ENCODE results near the gene PWWP2A.
"Not testable (repeated sequence)": the region's sequence is repeated elsewhere in the genome, so short reads cannot be mapped to it uniquely, and the experiment has no call there.

PWWP2A gene

GRCh38 chr5:160119142-160119904 is at the start of gene PWWP2A:
Gene PWWP2A (minus strand): TSS chr5:160119450. CDS start chr5:160119388, 62 bp downstream.
- peak; percentile 88 to 90 for DNase-seq (ENCODE audit: low read depth in 2 of 2)

- no peak for DNase-seq (ENCODE audit: low read depth in 2 of 2)
These were observed 48.4 kb upstream of the PWWP2A start for GRCh38 chr5:160167624-160168165.

- no peak for DNase-seq (ENCODE audit: low read depth in 2 of 2)
These were observed 47.8 kb upstream of the PWWP2A start for GRCh38 chr5:160166973-160167623.

GRCh38 chr5:160166069-160166972 is 47.1 kb upstream of the PWWP2A start:
- DNase-seq (ENCODE audit: low read depth in 2 of 2) = no peak

- peak in 1 of 2 donors; percentile 5 for DNase-seq (ENCODE audit: low read depth in 2 of 2)
These were observed 46.2 kb upstream of the PWWP2A start for GRCh38 chr5:160165137-160166068.

GRCh38 chr5:160162910-160163309 is 43.7 kb upstream of the PWWP2A start:
- no peak for DNase-seq (ENCODE audit: low read depth in 2 of 2)

- DNase-seq (ENCODE audit: low read depth in 2 of 2) = no peak
These were observed 42.4 kb upstream of the PWWP2A start for GRCh38 chr5:160161626-160162025.

- DNase-seq (ENCODE audit: low read depth in 2 of 2) = not testable (repeated sequence)
These were observed 41.6 kb upstream of the PWWP2A start for GRCh38 chr5:160160875-160161274.

- DNase-seq (ENCODE audit: low read depth in 2 of 2) = no peak
These were observed 40.9 kb upstream of the PWWP2A start for GRCh38 chr5:160159991-160160792.

GRCh38 chr5:160158087-160158486 is 38.8 kb upstream of the PWWP2A start:
- no peak for DNase-seq (ENCODE audit: low read depth in 2 of 2)

- DNase-seq (ENCODE audit: low read depth in 2 of 2) = no peak
These were observed 35.9 kb upstream of the PWWP2A start for GRCh38 chr5:160155017-160155750.

- DNase-seq (ENCODE audit: low read depth in 2 of 2) = no peak
These were observed 33.7 kb upstream of the PWWP2A start for GRCh38 chr5:160152901-160153300.

- DNase-seq (ENCODE audit: low read depth in 2 of 2) = no peak
These were observed 33.0 kb upstream of the PWWP2A start for GRCh38 chr5:160152287-160152686.

GRCh38 chr5:160151017-160151416 is 31.8 kb upstream of the PWWP2A start:
- no peak for DNase-seq (ENCODE audit: low read depth in 2 of 2)

GRCh38 chr5:160150381-160150780 is 31.1 kb upstream of the PWWP2A start:
- DNase-seq (ENCODE audit: low read depth in 2 of 2) = no peak

- DNase-seq (ENCODE audit: low read depth in 2 of 2) = not testable (repeated sequence)
These were observed 25.2 kb upstream of the PWWP2A start for GRCh38 chr5:160144436-160144835.

- DNase-seq (ENCODE audit: low read depth in 2 of 2) = no peak
These were observed 15.1 kb upstream of the PWWP2A start for GRCh38 chr5:160134332-160134731.

GRCh38 chr5:160133918-160134304 is 14.7 kb upstream of the PWWP2A start:
- no peak for DNase-seq (ENCODE audit: low read depth in 2 of 2)
